ENCODE data around the gene ACKR4. TPM values are rescaled to one million over a fixed set of nuclear protein-coding genes. Genes with fewer than 3 reads are reported as not detected.
"Not testable (repeated sequence)": the region's sequence is repeated elsewhere in the genome, so short reads cannot be mapped to it uniquely, and the experiment has no call there.

The ACKR4 gene
- polyA plus RNA-seq, 4 donors: 1.2 to 24.4 (median 9.2) TPM

DNA sequence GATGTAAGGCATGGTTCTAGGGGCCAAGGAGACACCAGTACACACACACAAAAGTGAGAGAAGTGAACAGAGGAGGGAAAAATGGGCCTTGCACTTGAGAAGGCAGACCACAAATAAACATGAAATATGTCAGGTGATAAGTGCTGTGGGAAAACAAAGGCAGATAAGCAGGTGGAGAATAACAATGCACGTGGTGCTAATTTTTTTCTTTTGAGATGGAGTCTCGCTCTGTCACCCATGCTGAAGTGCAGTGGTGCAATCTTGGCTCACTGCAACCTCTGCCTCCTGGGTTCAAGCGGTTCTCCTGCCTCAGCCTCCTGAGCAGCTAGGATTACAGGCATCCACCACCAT lies 41.1 kb upstream of the ACKR4 start:
- not testable (repeated sequence) for DNase-seq; H3K4me3 ChIP-seq (ENCODE audit: low read depth in 1 of 3, low read length in 3 of 3); H3K27me3 ChIP-seq (ENCODE audit: control insufficient read depth in 3 of 3, insufficient read depth in 3 of 3, low read length in 3 of 3); H3K4me1 ChIP-seq (ENCODE audit: control insufficient read depth in 3 of 3, insufficient read depth in 2 of 3, low read depth in 1 of 3, low read length in 2 of 3); H3K9me3 ChIP-seq (ENCODE audit: control insufficient read depth in 2 of 2, insufficient read depth in 1 of 2, low read depth in 1 of 2, low read length in 1 of 2); H3K27ac ChIP-seq (ENCODE audit: low read depth in 1 of 3, low read length in 2 of 3); FAIRE-seq
- peaks cover 0 to 14% (median 12%) of the 10 kb centered on the region in 3 donors for H3K36me3 ChIP-seq (ENCODE audit: control insufficient read depth in 3 of 3, insufficient read depth in 2 of 3, low read depth in 1 of 3, low read length in 3 of 3)
- 82 to 84% (median 84%) methylated on average over 3 of the region's 3 CpGs for WGBS, 3 donors

DNA sequence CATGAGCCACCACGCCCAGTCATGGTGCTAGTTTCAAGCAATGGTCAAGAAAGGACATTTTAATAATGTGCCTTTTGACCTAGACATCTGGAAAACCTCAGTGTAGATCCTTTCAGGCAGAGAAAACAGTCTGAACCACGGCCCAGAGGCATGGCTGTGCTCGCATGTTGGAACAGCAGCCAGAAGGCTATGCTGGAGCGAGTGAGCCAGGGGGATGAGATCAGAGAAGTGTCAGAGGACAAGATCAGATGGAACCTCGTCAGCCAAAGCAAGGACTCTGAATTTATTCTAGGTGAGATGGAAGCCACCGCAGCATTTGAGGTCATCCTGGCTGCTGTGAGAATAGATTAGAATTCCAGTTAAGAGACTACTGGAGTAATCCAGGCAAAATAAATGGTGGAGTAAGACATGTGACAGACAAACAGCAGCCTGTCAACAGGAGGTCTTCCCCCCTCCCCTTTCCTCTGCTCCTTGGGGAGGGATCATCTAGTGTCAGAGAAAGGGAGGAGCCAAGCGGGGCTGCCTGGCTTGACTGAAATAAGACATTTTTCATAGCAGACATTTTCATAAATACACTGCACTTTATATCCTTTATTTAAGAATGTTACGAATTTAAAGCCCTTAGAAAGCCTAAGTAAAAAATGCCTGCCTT lies 40.4 kb upstream of the ACKR4 start:
- no peak for FAIRE-seq
- Histone ChIP-seq H3K27ac (ENCODE audit: low read depth in 1 of 3, low read length in 2 of 3) (no peak overlapping the region), H3K9me3 (ENCODE audit: control insufficient read depth in 2 of 2, insufficient read depth in 1 of 2, low read depth in 1 of 2, low read length in 1 of 2) (no peaks in the 10 kb centered on the region), H3K36me3 (ENCODE audit: control insufficient read depth in 3 of 3, insufficient read depth in 2 of 3, low read depth in 1 of 3, low read length in 3 of 3) (peaks cover 0 to 15% (median 12%) of the 10 kb centered on the region in 3 donors), H3K4me3 (ENCODE audit: low read depth in 1 of 3, low read length in 3 of 3) (no peak overlapping the region), H3K27me3 (ENCODE audit: control insufficient read depth in 3 of 3, insufficient read depth in 3 of 3, low read length in 3 of 3) (no peaks in the 10 kb centered on the region), H3K4me1 (ENCODE audit: control insufficient read depth in 3 of 3, insufficient read depth in 2 of 3, low read depth in 1 of 3, low read length in 2 of 3) (no peaks in the 10 kb centered on the region)
- DNase-seq: no peak
- WGBS, 3 donors: 82 to 96% (median 94%) methylated on average over 8 of the region's 8 CpGs

DNA sequence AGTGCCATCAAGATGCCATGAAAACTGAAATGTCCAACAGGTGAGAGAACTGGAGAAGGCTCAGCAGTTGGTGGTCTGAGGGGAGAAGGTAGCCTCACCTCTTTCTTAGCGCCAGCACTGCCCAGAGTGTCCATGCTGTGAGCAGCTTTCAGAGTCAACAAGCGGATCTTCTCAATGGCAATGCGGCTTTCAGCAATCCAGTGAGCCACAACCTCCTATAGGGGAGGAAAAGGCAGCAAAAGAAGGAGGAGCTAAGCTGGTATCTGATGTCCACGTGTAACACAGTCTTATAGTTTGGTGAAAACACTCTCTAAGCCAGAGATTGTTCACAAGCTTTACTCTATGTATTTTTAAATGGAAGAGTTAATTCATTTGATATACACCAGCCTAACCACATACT lies 36.1 kb upstream of the ACKR4 start:
- 82 to 90% (median 85%) methylated on average over 4 of the region's 4 CpGs for WGBS, 3 donors

DNA sequence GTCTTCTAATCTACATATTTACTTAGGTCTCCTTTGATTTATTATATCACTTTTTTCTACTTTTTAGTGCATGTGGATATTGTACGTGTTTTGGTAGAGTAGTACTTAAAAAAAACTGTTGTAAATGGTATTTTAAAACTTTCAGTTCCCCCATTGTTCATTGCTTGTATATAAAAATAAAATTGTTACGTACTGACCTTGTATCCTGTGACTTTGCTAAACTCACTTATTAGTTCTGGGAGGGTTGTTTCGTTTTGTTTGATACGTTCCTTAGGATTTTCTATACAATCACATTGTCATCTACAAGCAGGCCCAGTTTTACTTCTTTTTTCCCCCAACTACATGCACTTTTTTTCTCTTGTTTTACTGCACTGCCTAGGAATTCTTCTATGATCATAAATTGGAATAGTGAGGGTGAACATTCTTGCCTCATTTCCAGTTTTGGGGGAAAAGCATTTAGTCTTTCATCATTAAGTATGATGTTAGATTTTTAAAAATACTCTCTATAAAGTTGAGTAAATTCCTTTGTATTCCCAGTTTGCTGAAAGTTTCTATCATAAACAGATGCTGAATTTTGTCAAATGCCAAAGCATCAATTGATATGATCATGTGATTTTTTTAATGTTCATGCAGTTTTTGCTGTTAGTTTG lies 33.5 kb upstream of the ACKR4 start:
- Histone ChIP-seq H3K27me3 (ENCODE audit: control insufficient read depth in 3 of 3, insufficient read depth in 3 of 3, low read length in 3 of 3) (no peaks in the 10 kb centered on the region), H3K4me1 (ENCODE audit: control insufficient read depth in 3 of 3, insufficient read depth in 2 of 3, low read depth in 1 of 3, low read length in 2 of 3) (no peaks in the 10 kb centered on the region), H3K27ac (ENCODE audit: low read depth in 1 of 3, low read length in 2 of 3) (no peak overlapping the region), H3K4me3 (ENCODE audit: low read depth in 1 of 3, low read length in 3 of 3) (no peak overlapping the region), H3K9me3 (ENCODE audit: control insufficient read depth in 2 of 2, insufficient read depth in 1 of 2, low read depth in 1 of 2, low read length in 1 of 2) (no peaks in the 10 kb centered on the region), H3K36me3 (ENCODE audit: control insufficient read depth in 3 of 3, insufficient read depth in 2 of 3, low read depth in 1 of 3, low read length in 3 of 3) (peaks cover 0 to 13% (median 3%) of the 10 kb centered on the region in 3 donors)
- FAIRE-seq (no peak), DNase-seq (no peak)
- WGBS, 3 donors: 86 to 98% (median 93%) methylated on average over 4 of the region's 4 CpGs

More for the DNA sequence above, 36.1 kb upstream of the ACKR4 start:
- Histone ChIP-seq H3K36me3 (ENCODE audit: control insufficient read depth in 3 of 3, insufficient read depth in 2 of 3, low read depth in 1 of 3, low read length in 3 of 3) (peaks cover 0 to 16% (median 12%) of the 10 kb centered on the region in 3 donors), H3K9me3 (ENCODE audit: control insufficient read depth in 2 of 2, insufficient read depth in 1 of 2, low read depth in 1 of 2, low read length in 1 of 2) (no peaks in the 10 kb centered on the region), H3K4me3 (ENCODE audit: low read depth in 1 of 3, low read length in 3 of 3) (no peak overlapping the region), H3K27me3 (ENCODE audit: control insufficient read depth in 3 of 3, insufficient read depth in 3 of 3, low read length in 3 of 3) (no peaks in the 10 kb centered on the region), H3K27ac (ENCODE audit: low read depth in 1 of 3, low read length in 2 of 3) (no peak overlapping the region), H3K4me1 (ENCODE audit: control insufficient read depth in 3 of 3, insufficient read depth in 2 of 3, low read depth in 1 of 3, low read length in 2 of 3) (no peaks in the 10 kb centered on the region)
- DNase-seq: no peak
- FAIRE-seq: no peak

DNA sequence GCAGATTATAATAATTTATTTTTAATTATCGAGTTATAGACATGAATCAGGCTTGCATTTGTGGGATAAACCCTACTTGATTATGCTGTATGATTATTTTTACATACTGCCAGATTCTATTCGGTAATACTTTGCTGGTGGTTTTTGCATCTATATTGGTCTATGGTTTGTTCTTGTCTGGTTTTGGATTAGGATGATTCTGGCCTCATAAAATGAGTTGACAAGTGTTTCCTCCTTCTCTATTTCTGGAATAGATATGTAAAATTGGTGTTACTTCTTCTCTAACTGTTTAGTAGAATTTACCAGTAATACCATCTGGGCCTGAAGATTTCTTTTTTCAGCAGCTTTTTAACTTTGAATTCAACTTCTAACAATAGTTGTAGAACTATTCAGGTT lies 33.0 kb upstream of the ACKR4 start:
- no peaks in the 10 kb centered on the region for H3K27me3 ChIP-seq (ENCODE audit: control insufficient read depth in 3 of 3, insufficient read depth in 3 of 3, low read length in 3 of 3)
- FAIRE-seq: no peak
- 85 to 93% (median 91%) methylated on average over 2 of the region's 2 CpGs for WGBS, 3 donors

DNA sequence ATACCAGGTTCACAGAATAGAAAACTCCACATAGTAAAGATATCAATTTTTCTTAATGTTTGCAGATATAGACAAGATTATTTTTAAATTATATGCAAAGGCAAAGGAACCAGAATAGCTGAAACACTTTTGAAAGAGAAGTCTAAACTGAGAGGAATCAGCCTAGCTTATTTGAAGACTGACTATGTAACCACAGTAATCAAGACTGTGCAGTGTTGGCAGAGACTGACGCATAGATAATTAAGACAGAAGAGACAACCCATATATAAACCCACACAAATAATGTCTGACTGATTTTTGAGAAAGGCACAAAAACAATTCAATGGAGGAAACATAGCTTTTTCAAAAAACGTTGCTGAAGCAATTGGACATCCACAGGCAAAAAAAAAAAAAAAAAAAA lies 28.6 kb upstream of the ACKR4 start:
- H3K4me1 ChIP-seq (ENCODE audit: control insufficient read depth in 3 of 3, insufficient read depth in 2 of 3, low read depth in 1 of 3, low read length in 2 of 3): no peaks in the 10 kb centered on the region
- FAIRE-seq: no peak
- WGBS, 3 donors: 79 to 83% (median 79%) methylated on average over 2 of the region's 2 CpGs

More for the DNA sequence above, 33.0 kb upstream of the ACKR4 start:
- no peaks in the 10 kb centered on the region for H3K9me3 ChIP-seq (ENCODE audit: control insufficient read depth in 2 of 2, insufficient read depth in 1 of 2, low read depth in 1 of 2, low read length in 1 of 2)
- peaks cover 0 to 11% (median 2%) of the 10 kb centered on the region in 3 donors for H3K36me3 ChIP-seq (ENCODE audit: control insufficient read depth in 3 of 3, insufficient read depth in 2 of 3, low read depth in 1 of 3, low read length in 3 of 3)
- no peak for DNase-seq
- H3K4me3 ChIP-seq (ENCODE audit: low read depth in 1 of 3, low read length in 3 of 3): no peak overlapping the region
- H3K27ac ChIP-seq (ENCODE audit: low read depth in 1 of 3, low read length in 2 of 3): no peak overlapping the region
- H3K4me1 ChIP-seq (ENCODE audit: control insufficient read depth in 3 of 3, insufficient read depth in 2 of 3, low read depth in 1 of 3, low read length in 2 of 3): no peaks in the 10 kb centered on the region

DNA sequence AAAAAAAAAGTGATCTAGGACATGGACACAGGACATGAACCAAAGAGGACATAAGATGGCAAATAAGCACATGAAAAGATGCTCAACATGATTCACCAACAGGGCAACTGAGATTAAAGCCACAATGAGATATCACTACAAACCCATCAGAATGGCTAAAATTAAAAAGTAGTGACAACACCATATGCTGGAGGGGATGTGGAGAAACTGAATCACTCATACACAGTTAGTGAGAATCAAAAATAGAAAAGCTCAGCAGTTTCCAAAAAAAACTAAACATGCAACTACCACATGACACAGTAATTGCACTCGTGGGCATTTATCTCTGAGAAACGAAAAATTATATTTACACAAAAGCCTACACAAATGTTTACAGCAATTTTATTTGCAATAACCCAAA lies 27.9 kb upstream of the ACKR4 start:
- no peaks in the 10 kb centered on the region for H3K4me1 ChIP-seq (ENCODE audit: control insufficient read depth in 3 of 3, insufficient read depth in 2 of 3, low read depth in 1 of 3, low read length in 2 of 3)
- H3K27ac ChIP-seq (ENCODE audit: low read depth in 1 of 3, low read length in 2 of 3): no peak overlapping the region
- peaks cover 0 to 5% (median 4%) of the 10 kb centered on the region in 3 donors for H3K36me3 ChIP-seq (ENCODE audit: control insufficient read depth in 3 of 3, insufficient read depth in 2 of 3, low read depth in 1 of 3, low read length in 3 of 3)
- DNase-seq: no peak
- no peaks in the 10 kb centered on the region for H3K27me3 ChIP-seq (ENCODE audit: control insufficient read depth in 3 of 3, insufficient read depth in 3 of 3, low read length in 3 of 3)
- H3K4me3 ChIP-seq (ENCODE audit: low read depth in 1 of 3, low read length in 3 of 3): no peak overlapping the region
- 27 to 54% (median 49%) methylated on average over 2 of the region's 2 CpGs for WGBS, 3 donors
- FAIRE-seq: no peak
- peaks cover 0 to 4% of the 10 kb centered on the region in 2 donors for H3K9me3 ChIP-seq (ENCODE audit: control insufficient read depth in 2 of 2, insufficient read depth in 1 of 2, low read depth in 1 of 2, low read length in 1 of 2)

More for the DNA sequence above, 28.6 kb upstream of the ACKR4 start:
- Histone ChIP-seq H3K36me3 (ENCODE audit: control insufficient read depth in 3 of 3, insufficient read depth in 2 of 3, low read depth in 1 of 3, low read length in 3 of 3) (peaks cover 0 to 4% (median 2%) of the 10 kb centered on the region in 3 donors), H3K27me3 (ENCODE audit: control insufficient read depth in 3 of 3, insufficient read depth in 3 of 3, low read length in 3 of 3) (no peaks in the 10 kb centered on the region), H3K9me3 (ENCODE audit: control insufficient read depth in 2 of 2, insufficient read depth in 1 of 2, low read depth in 1 of 2, low read length in 1 of 2) (peaks cover 0 to 4% of the 10 kb centered on the region in 2 donors), H3K4me3 (ENCODE audit: low read depth in 1 of 3, low read length in 3 of 3) (no peak overlapping the region), H3K27ac (ENCODE audit: low read depth in 1 of 3, low read length in 2 of 3) (no peak overlapping the region)
- DNase-seq: no peak

DNA sequence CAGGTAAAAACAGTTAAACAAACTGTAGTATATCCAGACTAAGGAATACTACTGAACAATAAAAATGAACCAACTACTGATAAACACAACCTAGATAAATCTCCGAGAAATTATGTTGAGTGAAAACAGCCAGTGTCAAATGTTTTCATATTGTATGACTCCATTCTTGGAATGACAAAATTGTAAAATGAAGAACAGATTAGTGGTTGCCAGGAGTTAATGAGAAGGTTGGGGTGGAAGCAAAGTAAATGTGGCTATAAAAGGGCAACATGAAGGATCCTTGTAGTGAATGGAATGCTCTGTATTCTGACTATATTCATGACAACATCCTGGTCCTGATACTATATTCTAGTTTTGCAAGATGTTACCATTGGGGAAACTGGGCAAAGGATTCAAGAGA lies 27.5 kb upstream of the ACKR4 start:
- H3K27ac ChIP-seq (ENCODE audit: low read depth in 1 of 3, low read length in 2 of 3): no peak overlapping the region
- H3K36me3 ChIP-seq (ENCODE audit: control insufficient read depth in 3 of 3, insufficient read depth in 2 of 3, low read depth in 1 of 3, low read length in 3 of 3): peaks cover 0 to 6% (median 1%) of the 10 kb centered on the region in 3 donors
- H3K4me3 ChIP-seq (ENCODE audit: low read depth in 1 of 3, low read length in 3 of 3): no peak overlapping the region
- H3K4me1 ChIP-seq (ENCODE audit: control insufficient read depth in 3 of 3, insufficient read depth in 2 of 3, low read depth in 1 of 3, low read length in 2 of 3): no peaks in the 10 kb centered on the region
- peaks cover 0 to 4% of the 10 kb centered on the region in 2 donors for H3K9me3 ChIP-seq (ENCODE audit: control insufficient read depth in 2 of 2, insufficient read depth in 1 of 2, low read depth in 1 of 2, low read length in 1 of 2)
- 67 to 93% (median 72%) methylated on average over 1 of the region's 1 CpG for WGBS, 3 donors
- FAIRE-seq (no peak), DNase-seq (no peak)
- H3K27me3 ChIP-seq (ENCODE audit: control insufficient read depth in 3 of 3, insufficient read depth in 3 of 3, low read length in 3 of 3): no peaks in the 10 kb centered on the region

All from small intestine (tissue), 7 donors.